ENCODE measurements around the gene TNS2.

DNA sequence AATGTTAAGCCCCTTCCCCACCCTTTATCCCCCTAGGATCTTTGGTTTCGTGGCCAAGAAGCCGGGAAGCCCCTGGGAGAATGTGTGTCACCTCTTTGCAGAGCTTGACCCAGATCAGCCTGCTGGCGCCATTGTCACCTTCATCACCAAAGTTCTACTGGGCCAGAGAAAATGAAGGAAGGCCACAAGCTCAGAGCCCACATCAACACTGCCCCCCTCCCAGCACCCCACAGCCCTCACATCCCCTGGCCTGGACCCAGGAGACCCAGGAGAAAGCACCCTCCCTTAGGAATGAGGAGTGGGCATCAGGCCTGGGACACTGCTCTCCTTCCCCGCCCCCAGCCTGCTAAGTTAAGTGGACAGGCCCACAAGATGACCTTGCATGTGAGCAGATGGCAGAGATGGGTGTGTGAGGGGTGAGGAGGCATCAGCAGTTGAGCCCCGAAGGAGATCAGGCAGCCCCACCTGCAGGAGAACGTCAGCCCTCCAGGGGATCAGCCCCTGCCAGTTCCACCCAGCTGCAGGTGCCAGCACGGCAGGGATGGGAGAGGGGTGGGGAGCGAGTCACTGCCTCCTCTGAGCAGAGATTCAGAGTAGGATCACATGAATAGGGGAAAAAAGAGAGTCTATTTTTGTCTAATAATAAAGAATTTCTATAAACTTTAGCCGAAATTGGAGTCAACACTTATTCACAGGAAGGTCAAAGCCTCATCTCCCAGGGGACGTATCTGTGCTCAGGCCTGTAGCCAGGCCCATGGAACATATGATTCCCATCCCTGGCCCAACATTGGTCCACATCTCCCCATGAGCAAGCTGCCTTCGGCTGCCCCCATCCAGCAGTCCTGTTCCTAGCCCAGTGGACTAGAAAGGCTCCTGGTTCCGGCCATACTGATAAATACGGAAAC is 14.1 kb downstream of the TNS2 start:
- TF ChIP-seq EGR1 (IDR thresholded peaks at IDR 0.05) (no peak), FOXM1 (IDR thresholded peaks at IDR 0.05; ENCODE audit: borderline replicate concordance, low read depth) (no peak), TAF1 (IDR thresholded peaks at IDR 0.05; ENCODE audit: low read depth) (no peak), NFIC (IDR thresholded peaks at IDR 0.05) (no peak), EP300 (IDR thresholded peaks at IDR 0.05; ENCODE audit: borderline replicate concordance) (no peak)
